ENCODE results near the gene KSR2. TPM values are rescaled to one million over a fixed set of nuclear protein-coding genes. Genes with fewer than 3 reads are reported as not detected.

Gene KSR2
- total RNA-seq, 2 donors from 2014 or later, result 1.1 to 2.0 TPM

- Mint-ChIP-seq H3K4me3 (no peak overlapping the region), H3K27me3 (ENCODE audit: insufficient read depth) (no peaks in the 10 kb centered on the region), H3K9me3 (peaks cover 17% of the 10 kb centered on the region), H3K27ac (no peak overlapping the region), H3K4me1 (peaks cover 9% of the 10 kb centered on the region), H3K36me3 (ENCODE audit: low read depth) (peaks cover 2% of the 10 kb centered on the region)
- Histone ChIP-seq H3K9me3 (ENCODE audit: control insufficient read depth, low read length) (peaks cover 8% of the 10 kb centered on the region), H3K27ac (ENCODE audit: low read depth, low read length) (no peak overlapping the region), H3K4me3 (ENCODE audit: low read length) (no peak overlapping the region), H3K9ac (ENCODE audit: extremely low read depth, low read length, poor library complexity, severe bottlenecking) (no peak overlapping the region), H3K4me1 (ENCODE audit: control insufficient read depth, insufficient read depth, low read length) (no peaks in the 10 kb centered on the region), H3K27me3 (ENCODE audit: control insufficient read depth, insufficient read depth, low read length, poor library complexity, severe bottlenecking) (no peaks in the 10 kb centered on the region), H3K36me3 (ENCODE audit: control insufficient read depth, insufficient read depth, low read length) (no peaks in the 10 kb centered on the region)
- no peak for TF ChIP-seq CTCF (conservative IDR thresholded peaks at IDR 0.05)
- 66 to 100% methylated on average over 1 to 5 of the region's 5 CpGs for WGBS, 2 experiments (ENCODE audit: insufficient coverage in 1 of 2, insufficient read length in 1 of 2)
- no peak for DNase-seq
Measured at GRCh38 chr12:117847371-117847770, 121.4 kb downstream of the KSR2 start.

- H3K27ac ChIP-seq (ENCODE audit: low read depth, low read length), result no peak overlapping the region
- H3K27me3 ChIP-seq (ENCODE audit: control insufficient read depth, insufficient read depth, low read length, poor library complexity, severe bottlenecking), result no peaks in the 10 kb centered on the region
- Mint-ChIP-seq H3K4me3 (no peak overlapping the region), H3K4me1 (peaks cover 9% of the 10 kb centered on the region), H3K9me3 (peaks cover 17% of the 10 kb centered on the region), H3K36me3 (ENCODE audit: low read depth) (peaks cover 2% of the 10 kb centered on the region), H3K27ac (no peak overlapping the region), H3K27me3 (ENCODE audit: insufficient read depth) (no peaks in the 10 kb centered on the region)
- DNase-seq, result no peak
- no peak for TF ChIP-seq CTCF (conservative IDR thresholded peaks at IDR 0.05)
- H3K36me3 ChIP-seq (ENCODE audit: control insufficient read depth, insufficient read depth, low read length), result no peaks in the 10 kb centered on the region
- H3K4me3 ChIP-seq (ENCODE audit: low read length), result no peak overlapping the region
- H3K4me1 ChIP-seq (ENCODE audit: control insufficient read depth, insufficient read depth, low read length), result no peaks in the 10 kb centered on the region
- no peak overlapping the region for H3K9ac ChIP-seq (ENCODE audit: extremely low read depth, low read length, poor library complexity, severe bottlenecking)
- WGBS, 2 experiments (ENCODE audit: insufficient coverage in 1 of 2, insufficient read length in 1 of 2), result 84 to 88% methylated on average over 6 to 7 of the region's 7 CpGs
- H3K9me3 ChIP-seq (ENCODE audit: control insufficient read depth, low read length), result peaks cover 8% of the 10 kb centered on the region
Measured at GRCh38 chr12:117845271-117845904, 123.4 kb downstream of the KSR2 start.

GRCh38 chr12:117844114-117844830 is 124.5 kb downstream of the KSR2 start:
- H3K4me1 ChIP-seq (ENCODE audit: control insufficient read depth, insufficient read depth, low read length), result no peaks in the 10 kb centered on the region
- no peak overlapping the region for H3K4me3 ChIP-seq (ENCODE audit: low read length)
- no peaks in the 10 kb centered on the region for H3K27me3 Mint-ChIP-seq (ENCODE audit: insufficient read depth)
- H3K4me1 Mint-ChIP-seq, result peaks cover 7% of the 10 kb centered on the region
- H3K9me3 Mint-ChIP-seq, result peaks cover 17% of the 10 kb centered on the region
- H3K9ac ChIP-seq (ENCODE audit: extremely low read depth, low read length, poor library complexity, severe bottlenecking), result no peak overlapping the region
- H3K27ac ChIP-seq (ENCODE audit: low read depth, low read length), result no peak overlapping the region
- H3K36me3 Mint-ChIP-seq (ENCODE audit: low read depth), result peaks cover 2% of the 10 kb centered on the region
- no peak overlapping the region for H3K4me3 Mint-ChIP-seq
- TF ChIP-seq CTCF (conservative IDR thresholded peaks at IDR 0.05), result no peak
- H3K36me3 ChIP-seq (ENCODE audit: control insufficient read depth, insufficient read depth, low read length), result no peaks in the 10 kb centered on the region
- H3K27ac Mint-ChIP-seq, result no peak overlapping the region
- H3K9me3 ChIP-seq (ENCODE audit: control insufficient read depth, low read length), result peaks cover 8% of the 10 kb centered on the region
- no peak for DNase-seq
- WGBS, 2 experiments (ENCODE audit: insufficient coverage in 1 of 2, insufficient read length in 1 of 2), result 89% methylated on average over 1 of the region's 1 CpG; no CpG with 5 or more reads in 1 of the 2 experiments
- H3K27me3 ChIP-seq (ENCODE audit: control insufficient read depth, insufficient read depth, low read length, poor library complexity, severe bottlenecking), result no peaks in the 10 kb centered on the region

All from endodermal cell (in vitro differentiated cells).